ENCODE results near the gene OBSCN.
A peak's percentile ranks its signal among the peaks of the same experiment; 100 is the strongest.
"Not testable (repeated sequence)": the region's sequence is repeated elsewhere in the genome, so short reads cannot be mapped to it uniquely, and the experiment has no call there.

The OBSCN gene

DNA sequence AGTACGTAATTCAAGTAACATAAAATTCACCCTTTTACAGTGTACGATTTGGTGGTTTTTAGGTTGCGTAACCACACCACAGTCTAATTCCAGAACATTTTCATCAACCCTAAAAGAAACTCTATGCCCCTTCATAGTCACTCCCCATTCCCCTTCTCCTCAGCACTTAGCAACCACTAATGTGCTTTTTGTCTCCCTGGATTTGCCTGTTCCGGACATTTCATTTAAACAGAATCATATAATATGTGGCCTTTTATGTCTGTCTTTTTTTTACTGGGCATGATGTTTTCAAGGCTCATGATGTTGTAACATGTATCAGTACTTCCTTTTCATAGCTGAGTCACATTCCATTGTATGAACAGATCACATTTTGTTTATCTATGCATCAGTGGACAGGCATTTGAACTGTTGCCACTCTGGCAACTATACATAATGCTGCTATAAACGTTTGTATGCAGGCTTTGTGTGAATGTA lies 20.8 kb downstream of the OBSCN start:
- DNase-seq (ENCODE audit: low read depth), result peak; percentile 68

DNA sequence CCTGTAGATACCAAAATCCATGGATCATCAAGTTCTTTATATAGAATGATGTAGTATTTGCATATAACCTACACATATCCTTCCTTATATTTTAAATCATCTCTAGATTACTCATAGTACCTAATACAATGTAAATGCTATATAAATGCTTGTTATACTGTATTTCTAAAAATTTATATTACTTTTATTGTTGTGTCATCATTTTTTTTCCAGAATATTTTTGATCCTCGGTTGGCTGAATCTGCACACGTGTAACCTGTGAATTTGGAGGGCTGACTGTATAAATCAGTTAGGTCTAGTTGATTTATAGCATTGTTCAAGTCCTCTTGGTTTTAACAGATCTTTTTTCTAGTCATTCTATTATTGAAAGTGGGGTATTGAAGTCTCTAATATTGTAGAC lies 23.3 kb downstream of the OBSCN start:
- no peak for DNase-seq (ENCODE audit: low read depth)

DNA sequence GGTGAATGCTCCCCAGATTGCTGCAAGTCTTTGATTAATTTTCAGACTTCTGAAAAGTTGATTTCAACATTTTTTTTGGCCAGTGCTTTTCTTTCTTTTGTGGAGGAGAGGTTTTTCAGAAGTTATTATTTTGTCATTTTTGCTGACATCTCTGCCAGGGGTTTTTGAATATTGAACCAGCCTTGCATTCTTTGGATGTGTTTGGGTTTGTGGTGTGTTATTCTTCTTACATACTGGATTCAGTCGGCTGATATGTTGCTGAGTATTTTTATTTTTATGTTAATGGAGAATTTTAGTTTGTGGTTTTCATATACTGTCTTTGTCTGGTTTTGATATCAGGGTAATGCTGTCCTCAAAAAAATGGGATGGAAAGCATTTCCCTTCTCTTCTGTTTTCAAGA lies 25.3 kb downstream of the OBSCN start:
- no peak for DNase-seq (ENCODE audit: low read depth)

DNA sequence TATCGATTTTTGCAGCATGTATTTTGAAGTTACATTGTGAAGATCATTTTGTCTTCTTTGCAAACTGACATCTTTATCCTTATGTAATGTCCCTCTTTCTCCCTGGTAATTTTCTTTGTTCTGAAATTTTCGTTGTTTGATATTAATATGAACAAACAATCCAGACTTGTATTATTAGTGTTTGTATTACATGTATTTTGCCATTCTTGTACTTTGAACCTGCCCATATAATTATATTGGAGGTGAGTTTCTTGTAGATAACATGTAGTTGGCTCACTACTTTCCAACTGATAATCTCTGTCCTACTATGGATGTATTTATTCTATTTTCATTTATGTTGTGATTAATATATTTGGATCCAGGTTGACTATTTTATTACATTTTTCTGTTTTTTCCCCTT lies 27.1 kb downstream of the OBSCN start:
- DNase-seq (ENCODE audit: low read depth), result no peak

DNA sequence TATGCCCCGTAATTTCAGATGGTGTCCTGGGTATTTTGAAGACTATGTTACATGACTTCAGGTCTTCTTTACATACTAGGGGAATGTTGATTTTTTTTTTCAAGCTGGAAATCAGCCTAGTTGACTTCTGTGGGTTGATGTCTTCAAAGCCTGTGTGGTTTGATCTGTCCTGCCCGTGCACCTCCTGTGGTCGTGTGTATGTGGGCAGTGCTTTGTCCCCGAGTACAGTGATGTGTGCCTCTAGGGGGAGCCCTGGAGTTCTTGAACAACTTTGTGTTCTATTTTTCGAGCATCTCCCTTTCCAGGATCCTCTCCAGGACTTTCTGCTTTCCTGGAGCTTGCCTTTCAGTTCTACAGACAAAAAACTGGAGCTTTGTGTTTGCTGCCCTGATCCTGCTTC lies 28.9 kb downstream of the OBSCN start:
- peak; percentile 28 for DNase-seq (ENCODE audit: low read depth)

DNA sequence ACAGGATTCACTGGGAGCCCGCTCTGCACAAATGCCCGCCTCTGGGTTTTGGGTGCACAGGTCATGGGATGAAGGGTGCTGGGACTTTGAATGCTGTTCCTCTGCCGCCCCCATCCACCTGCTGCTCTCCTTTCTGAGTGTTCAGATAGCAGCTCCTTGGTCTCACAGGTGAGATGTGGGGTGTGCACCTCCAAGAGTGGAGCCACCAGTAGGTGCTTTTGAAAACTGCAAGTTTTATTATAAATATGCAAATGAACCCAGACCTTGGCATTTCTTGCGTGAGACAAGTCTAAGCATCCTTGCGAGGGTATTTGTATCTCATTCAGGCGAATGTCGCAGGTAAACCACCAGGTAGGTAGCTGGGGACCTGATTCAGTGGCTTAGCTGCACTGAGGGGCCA lies 30.2 kb downstream of the OBSCN start:
- DNase-seq (ENCODE audit: low read depth), result no peak

DNA sequence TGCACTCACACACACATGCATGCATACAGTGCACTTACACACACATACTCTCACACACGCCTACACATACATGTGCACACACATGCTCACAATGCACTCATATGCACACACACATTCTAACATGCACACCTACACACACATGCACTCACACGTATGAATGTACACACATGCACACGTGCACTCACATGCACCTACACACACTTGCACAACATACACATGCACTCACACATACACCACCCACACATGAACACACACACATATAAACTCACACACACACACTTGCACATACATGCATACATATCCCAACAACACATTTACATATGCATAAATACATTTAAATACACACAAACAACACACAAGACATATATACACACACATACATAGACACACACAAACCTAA lies 30.6 kb downstream of the OBSCN start:
- no peak for DNase-seq (ENCODE audit: low read depth)

DNA sequence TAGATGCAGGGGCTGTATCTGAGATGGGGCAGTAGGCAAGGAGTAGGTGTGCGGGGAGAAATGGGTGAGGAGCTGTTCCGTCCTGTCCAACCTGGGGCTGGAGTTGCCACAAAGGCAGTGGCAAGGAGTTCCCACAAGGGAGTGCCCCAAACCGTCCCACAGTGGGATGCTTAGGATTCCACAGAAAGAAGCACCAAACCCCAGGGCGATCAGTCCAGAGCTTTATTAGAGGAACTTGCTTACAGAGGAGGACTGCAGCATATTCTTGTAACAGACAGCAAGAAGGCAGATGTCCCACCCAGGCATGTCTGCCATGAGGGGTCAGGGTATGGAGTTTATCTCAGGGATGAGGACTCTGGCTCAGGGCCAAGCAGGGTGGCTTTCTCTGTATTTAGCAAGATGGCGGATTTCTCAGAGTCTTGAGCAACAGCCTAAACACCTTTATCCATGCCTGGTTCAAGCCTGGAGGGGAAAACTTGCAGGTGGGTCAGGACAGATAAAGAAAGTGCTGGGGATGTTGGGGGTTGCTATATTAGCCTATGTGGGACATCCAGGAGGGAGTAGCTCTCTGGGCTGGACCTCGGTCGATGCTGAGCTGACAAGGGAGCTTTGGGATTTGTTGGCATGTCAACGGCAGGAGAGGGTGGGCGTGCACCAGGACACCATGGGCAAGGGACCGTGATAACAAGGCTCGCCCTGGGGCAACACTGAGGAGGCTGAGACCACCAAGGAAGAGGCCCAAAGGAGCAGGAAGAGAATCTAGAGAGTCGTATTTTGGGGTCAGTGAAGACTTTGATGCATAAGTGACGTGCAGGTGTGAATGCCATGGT lies 32.8 kb downstream of the OBSCN start:
- no peak for DNase-seq (ENCODE audit: low read depth)

DNA sequence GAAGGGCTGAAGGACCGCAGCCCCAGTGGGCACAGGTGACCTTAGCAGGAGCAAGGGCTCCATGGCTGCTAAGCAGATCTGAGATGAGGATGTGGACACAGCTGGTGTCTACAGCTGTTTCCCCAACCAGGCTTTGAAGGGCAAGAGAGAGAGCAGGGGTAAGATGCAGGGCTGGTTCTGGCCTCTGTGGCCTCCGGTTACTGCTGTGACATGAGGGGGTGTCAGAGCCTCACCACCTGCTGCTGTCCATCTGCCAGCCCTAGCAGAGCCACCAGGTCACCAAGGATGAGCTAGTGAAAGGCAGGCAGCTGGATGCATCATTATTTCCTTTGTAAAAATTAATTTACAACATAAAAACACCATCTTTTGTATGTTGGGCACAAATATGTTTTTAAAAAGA lies 33.4 kb downstream of the OBSCN start:
- no peak for DNase-seq (ENCODE audit: low read depth)

DNA sequence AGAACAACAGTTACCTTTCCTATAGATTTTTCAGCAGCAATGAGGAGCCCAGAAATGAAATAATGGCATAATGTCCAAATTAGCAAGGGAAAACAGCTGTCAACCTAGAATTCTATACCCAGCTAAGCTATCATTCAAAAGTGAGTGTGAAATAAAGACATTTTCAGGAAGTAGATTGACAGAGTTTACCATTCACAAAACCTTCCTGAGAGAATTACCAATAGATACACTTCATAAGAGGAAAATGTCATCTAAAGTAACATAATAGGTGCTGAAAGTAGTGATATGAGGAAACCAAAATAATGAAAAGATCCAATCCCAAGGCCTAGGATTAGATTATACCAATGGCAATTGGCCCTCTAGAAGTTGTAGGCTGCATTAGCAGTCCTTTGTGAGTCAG lies 34.6 kb downstream of the OBSCN start:
- DNase-seq (ENCODE audit: low read depth), result no peak

DNA sequence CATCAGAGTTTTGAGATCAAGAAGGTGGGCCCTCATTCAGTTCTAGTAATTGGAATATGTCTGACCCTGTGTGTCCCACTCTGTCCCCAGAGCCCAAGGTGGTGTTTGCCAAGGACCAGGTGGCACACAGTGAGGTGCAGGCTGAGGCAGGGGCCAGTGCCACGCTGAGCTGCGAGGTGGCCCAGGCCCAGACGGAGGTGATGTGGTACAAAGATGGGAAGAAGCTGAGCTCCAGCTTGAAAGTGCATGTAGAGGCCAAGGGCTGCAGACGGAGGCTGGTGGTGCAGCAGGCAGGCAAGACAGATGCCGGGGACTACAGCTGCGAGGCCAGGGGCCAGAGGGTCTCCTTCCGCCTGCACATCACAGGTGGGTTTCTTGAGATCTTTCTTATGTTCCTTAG lies 35.2 kb downstream of the OBSCN start:
- no peak for DNase-seq (ENCODE audit: low read depth)

DNA sequence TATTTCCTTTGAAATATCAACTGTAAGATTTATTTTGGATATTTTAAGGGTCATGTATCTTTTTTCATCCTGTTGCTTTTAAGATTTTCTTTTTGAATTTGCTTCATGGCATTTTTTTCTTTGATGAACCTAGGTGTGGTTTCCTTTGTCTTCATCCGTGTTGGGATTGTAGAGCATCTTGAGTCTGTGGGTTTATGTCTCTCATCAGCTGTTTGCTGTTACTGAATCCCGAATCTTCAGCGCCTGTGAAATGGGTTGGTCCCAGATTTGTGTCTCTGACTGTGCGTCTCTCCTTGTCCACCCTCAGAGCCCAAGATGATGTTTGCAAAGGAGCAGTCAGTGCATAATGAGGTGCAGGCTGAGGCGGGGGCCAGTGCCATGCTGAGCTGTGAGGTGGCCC lies 36.1 kb downstream of the OBSCN start:
- DNase-seq (ENCODE audit: low read depth), result not testable (repeated sequence)

DNA sequence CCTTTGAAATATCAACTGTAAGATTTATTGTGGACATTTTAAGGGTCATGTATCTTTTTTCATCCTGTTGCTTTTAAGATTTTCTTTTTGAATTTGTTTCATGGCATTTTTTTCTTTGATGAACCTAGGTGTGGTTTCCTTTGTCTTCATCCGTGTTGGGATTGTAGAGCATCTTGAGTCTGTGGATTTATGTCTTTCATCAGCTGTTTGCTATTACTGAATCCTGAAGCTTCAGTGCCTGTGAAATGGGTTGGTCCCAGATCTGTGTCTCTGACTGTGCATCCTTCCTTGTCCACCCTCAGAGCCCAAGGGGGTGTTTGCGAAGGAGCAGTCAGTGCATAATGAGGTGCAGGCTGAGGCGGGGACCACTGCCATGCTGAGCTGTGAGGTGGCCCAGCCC lies 37.3 kb downstream of the OBSCN start:
- DNase-seq (ENCODE audit: low read depth), result no peak

DNA sequence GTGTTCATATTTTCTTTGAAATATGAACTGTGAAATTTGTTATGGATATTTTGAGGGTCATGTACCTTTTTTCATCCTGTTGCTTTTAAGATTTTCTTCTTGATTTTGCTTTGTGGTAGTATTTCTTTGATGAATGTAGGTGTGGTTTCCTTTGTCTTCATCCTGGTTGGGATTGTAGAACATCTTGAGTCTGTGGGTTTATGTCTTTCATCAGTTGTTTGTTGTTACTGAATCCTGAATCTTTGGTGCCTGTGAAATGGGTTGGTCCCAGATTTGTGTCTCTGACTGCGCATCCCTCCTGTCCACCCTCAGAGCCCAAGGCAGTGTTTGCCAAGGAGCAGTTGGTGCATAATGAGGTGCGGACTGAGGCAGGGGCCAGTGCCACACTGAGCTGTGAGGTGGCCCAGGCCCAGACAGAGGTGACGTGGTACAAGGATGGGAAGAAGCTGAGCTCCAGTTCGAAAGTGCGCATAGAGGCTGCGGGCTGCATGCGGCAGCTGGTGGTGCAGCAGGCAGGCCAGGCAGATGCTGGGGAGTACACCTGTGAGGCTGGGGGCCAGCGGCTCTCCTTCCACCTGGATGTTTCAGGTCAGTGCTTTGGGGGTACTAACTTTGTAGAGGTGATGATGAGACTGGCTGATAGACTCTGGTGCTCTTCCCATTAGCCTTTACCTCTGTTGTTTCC lies 38.5 kb downstream of the OBSCN start:
- no peak for DNase-seq (ENCODE audit: low read depth)

DNA sequence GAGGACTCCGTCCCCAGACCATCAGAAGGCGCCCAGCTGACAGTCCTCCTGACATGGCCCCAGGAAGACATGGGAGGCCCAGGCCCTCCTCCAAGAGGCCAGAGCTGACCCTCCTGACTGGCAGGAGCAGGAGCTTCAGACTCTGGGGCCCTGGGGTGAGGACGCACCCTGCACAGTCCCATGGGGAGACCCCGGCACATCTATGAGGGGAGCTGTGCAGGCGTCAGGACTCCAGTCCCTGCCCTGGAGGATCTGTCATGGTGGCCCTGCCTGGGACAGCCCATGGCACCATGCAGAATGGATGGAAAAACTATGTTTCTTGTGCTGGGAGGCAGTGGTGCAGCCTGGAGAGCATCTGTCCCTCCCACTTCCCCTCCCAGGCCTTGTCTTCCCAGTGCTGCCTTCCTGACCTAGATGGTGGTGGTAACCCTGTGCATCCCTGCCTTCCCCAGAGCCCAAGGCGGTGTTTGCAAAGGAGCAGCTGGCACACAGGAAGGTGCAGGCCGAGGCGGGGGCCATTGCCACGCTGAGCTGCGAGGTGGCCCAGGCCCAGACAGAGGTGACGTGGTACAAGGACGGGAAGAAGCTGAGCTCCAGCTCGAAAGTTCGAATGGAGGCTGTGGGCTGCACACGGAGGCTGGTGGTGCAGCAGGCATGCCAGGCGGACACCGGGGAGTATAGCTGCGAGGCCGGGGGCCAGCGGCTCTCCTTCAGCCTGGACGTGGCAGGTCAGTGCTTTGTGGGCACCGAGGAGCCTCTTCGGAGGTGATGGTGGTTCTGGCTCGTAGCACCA lies 41.9 kb downstream of the OBSCN start:
- no peak for DNase-seq (ENCODE audit: low read depth)

DNA sequence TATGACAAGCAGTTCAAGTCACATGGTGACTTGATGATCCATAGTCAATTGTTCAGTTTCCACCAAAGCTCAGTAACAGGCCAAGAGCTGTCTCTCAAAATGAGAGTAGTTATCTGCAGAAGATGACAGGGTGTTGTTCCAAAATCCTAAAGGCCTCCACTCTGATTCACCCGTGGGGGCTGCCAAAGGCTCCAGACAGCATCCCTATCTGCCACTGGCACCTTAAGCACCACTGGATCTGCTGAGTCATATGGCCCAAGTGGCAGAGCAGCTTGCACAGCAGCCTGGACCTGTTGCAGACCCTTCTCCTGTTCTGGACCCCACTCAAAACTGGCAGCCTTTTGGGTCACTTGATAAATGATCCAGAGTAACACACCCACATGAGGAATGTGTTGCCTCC lies 44.6 kb downstream of the OBSCN start:
- not testable (repeated sequence) for DNase-seq (ENCODE audit: low read depth)

DNA sequence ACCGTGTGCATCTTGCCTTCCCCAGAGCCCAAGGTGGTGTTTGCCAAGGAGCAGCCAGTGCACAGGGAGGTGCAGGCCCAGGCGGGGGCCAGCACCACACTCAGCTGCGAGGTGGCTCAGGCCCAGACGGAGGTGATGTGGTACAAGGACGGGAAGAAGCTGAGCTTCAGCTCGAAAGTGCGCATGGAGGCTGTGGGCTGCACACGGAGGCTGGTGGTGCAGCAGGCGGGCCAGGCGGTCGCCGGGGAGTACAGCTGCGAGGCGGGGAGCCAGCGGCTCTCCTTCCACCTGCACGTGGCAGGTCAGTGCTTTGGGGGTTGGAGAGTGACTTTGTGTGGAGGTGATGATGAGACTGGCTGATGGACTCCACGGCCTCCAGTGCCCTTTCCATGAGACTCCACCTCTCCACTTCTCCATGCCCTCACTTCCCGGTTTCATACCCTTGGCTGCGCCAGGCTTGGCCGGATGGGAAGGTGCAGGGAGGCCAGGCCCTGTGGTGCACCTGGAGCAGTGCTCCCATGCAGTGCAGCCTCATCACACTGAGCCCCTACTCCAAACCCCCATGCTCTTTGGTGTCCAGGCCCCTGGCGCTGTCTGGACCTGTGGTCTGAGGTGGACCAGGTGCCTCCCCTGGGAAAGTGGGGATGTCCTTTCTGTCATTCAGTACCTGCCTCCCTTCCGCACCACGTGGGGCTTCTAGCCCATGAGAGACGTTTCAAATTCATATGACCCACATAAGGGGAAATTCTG lies 49.0 kb downstream of the OBSCN start:
- DNase-seq (ENCODE audit: low read depth), result no peak

DNA sequence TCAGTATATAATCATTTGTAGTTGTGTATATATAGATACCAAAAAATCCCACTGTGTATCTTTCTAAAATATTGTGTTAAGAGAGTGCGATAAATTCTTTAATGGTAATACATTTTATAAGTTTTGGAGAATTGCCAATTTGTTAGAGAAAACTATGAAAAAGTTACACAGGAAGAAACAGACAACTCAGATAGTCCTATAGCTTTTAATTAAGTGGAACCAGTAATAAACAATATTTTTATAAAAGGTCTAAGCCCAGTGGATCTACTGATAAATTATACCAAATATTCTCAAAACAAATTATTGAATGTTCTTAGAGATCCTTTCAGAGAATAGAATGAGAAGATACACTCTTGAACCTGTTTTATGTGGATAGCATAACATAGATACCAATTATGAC lies 50.6 kb downstream of the OBSCN start:
- DNase-seq (ENCODE audit: low read depth), result no peak

DNA sequence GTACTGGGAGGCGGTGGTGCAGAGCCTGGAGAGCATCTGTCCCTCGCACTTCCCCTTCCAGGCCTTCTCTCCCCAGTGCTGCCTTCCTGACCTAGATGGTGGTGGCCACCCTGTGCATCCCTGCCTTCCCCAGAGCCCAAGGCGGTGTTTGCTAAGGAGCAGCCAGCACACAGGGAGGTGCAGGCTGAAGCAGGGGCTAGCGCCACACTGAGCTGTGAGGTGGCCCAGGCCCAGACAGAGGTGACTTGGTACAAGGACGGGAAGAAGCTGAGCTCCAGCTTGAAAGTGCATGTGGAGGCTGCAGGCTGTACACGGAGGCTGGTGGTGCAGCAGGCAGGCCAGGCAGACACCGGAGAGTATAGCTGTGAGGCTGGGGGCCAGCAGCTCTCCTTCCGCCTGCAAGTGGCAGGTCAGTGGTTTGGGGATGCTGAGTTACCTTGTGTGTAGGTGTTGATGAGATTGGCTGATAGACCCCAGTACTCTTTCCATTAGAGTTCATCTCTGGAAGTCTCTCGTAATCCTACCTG lies 51.6 kb downstream of the OBSCN start:
- no peak for DNase-seq (ENCODE audit: low read depth)

DNA sequence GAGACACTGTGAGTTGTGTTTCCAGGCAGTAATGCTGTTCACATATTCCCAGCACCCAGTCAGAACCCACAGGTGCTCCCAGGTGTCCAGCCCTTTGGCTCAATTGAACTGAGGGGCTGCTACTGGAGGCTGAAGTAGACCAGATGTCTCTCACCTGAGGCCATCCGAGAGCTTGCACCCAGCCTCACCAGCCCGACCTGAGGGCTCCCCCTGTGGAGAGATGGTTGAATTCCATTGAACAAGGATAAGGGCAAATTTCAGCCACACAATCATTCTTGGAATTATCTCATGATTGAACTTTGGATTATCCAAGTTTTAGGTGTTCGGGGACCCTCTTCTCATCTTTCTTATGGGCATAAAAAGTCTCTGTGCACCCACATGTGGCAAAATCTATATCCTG lies 52.1 kb downstream of the OBSCN start:
- DNase-seq (ENCODE audit: low read depth), result no peak

DNA sequence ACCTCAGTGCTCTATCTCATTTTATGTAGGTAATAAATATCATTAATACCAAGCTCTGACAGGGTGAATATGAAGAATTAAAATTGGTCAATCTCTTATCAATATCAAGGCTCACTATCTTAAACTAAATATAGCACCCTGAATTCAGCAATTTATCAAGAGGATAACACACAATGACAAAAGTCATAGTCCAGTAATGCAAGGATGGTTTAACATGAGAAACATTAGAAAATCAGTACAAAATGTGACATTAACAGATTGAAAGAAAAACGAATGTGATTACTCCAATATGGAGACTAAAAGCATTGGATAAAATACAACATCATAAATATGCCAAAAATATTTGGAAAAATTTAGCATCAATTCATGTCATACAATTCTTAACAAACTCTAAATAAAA lies 53.9 kb downstream of the OBSCN start:
- DNase-seq (ENCODE audit: low read depth), result no peak

DNA sequence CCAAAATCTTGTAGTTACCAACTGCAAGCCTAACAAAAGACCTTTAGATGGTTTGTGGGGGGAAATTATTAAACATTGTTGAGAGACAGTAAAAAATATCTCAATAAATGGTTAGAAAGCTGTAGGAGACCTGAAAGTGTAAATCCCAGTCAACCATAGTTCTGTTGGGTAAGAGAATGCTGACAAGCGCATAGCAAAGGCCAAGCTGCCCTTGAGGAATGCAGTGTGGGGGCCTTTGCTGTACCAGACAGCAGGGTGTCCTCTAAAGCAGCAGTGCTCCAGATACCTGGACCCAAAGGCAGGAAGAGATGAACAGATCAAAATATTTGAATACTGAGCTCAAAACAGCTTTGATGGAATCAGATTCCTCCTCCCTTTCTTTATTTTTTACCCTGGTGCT lies 54.6 kb downstream of the OBSCN start:
- no peak for DNase-seq (ENCODE audit: low read depth)

All from GM04504 (cell line).